ENCODE results near the gene SRGN. TPM values are rescaled to one million over a fixed set of nuclear protein-coding genes. Genes with fewer than 3 reads are reported as not detected.

The SRGN gene
- total and polyA plus RNA-seq, 2 donors (not counting 1 experiment from before 2014, with no cell fraction given): 83.9 to 363 TPM

DNA sequence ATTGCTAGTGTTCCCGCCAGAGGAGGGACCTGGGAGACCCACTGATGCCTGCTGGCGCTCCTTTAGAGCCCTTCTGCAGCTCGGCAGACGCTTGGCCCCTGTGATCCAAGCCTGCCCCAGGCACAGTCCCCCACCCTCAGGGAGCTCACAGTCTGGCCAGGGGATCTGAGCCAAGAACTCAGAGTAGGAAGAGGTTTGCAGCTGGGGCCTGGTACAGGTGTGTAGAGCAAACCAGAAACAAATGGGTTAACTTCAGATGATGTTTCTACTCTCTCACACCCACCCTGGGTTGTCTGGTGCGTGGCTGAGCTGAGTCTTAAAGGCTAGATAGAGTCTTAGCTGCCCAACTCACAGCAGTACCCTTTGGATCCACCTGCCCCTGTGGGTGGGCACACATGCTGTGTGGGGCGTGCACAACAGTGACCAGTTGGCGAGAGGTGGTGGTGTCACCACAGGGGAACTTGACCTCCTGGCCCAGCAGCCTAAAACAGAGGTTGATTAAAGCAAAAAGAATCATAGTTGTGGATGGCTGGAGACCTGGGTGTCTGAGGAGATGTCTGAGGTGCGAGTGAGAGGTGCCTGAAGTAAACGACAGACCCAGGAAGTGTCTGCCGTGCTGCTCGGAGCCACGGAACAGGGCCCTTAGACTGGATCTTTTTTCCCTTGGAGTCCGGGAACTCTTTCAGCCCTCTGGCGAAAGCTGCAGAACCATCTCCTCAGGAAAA, 31.2 kb upstream of the SRGN start:
- Histone ChIP-seq H3K4me1 (ENCODE audit: control insufficient read depth, extremely low read depth, insufficient read depth, low read length) (peaks cover 16% of the 10 kb centered on the region), H3K4me2 (ENCODE audit: extremely low read depth, insufficient read depth, low read length) (no peak overlapping the region), H3K9ac (ENCODE audit: insufficient read depth, low read length) (peak overlapping the region; percentile 7), H3K4me3 (replicated peaks in 1 of 4; ENCODE audit: control extremely low read depth in 1 of 4, insufficient read depth in 1 of 4, low read depth in 3 of 4, low read length in 4 of 4) (no peak overlapping the region), H4K20me1 (ENCODE audit: control insufficient read depth, extremely low read depth, insufficient read depth, low read length) (no peaks in the 10 kb centered on the region), H3K27ac (ENCODE audit: insufficient read depth, low read length) (no peak overlapping the region), H3K79me2 (ENCODE audit: control insufficient read depth, insufficient read depth, low read length) (no peaks in the 10 kb centered on the region), H2AFZ (ENCODE audit: low read length) (no peak overlapping the region), H3K27me3 (ENCODE audit: control insufficient read depth, insufficient read depth, low read length) (no peaks in the 10 kb centered on the region), H3K9me3 (ENCODE audit: control insufficient read depth, insufficient read depth, low read depth, low read length) (no peaks in the 10 kb centered on the region), H3K36me3 (ENCODE audit: control insufficient read depth, insufficient read depth, low read length) (no peaks in the 10 kb centered on the region)
- DNase-seq (ENCODE audit: low read depth in 2 of 2): no peak
- TF ChIP-seq, protein P1, sequence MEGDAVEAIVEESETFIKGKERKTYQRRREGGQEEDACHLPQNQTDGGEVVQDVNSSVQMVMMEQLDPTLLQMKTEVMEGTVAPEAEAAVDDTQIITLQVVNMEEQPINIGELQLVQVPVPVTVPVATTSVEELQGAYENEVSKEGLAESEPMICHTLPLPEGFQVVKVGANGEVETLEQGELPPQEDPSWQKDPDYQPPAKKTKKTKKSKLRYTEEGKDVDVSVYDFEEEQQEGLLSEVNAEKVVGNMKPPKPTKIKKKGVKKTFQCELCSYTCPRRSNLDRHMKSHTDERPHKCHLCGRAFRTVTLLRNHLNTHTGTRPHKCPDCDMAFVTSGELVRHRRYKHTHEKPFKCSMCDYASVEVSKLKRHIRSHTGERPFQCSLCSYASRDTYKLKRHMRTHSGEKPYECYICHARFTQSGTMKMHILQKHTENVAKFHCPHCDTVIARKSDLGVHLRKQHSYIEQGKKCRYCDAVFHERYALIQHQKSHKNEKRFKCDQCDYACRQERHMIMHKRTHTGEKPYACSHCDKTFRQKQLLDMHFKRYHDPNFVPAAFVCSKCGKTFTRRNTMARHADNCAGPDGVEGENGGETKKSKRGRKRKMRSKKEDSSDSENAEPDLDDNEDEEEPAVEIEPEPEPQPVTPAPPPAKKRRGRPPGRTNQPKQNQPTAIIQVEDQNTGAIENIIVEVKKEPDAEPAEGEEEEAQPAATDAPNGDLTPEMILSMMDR (conservative IDR thresholded peaks at IDR 0.05 in 1 of 2, IDR thresholded peaks at IDR 0.05 in 1 of 2; ENCODE audit: low read depth in 1 of 2, low read length in 2 of 2): no peak
- TF ChIP-seq EZH2 (IDR thresholded peaks at IDR 0.05; ENCODE audit: low read length, missing control alignments): no peak

- no peaks in the 10 kb centered on the region for H3K27me3 ChIP-seq (ENCODE audit: control insufficient read depth, insufficient read depth, low read length)
- H3K36me3 ChIP-seq (ENCODE audit: control insufficient read depth, insufficient read depth, low read length): no peaks in the 10 kb centered on the region
- TF ChIP-seq, protein P1 (conservative IDR thresholded peaks at IDR 0.05 in 1 of 2, IDR thresholded peaks at IDR 0.05 in 1 of 2; ENCODE audit: low read depth in 1 of 2, low read length in 2 of 2): no peak
- no peak for TF ChIP-seq EZH2 (IDR thresholded peaks at IDR 0.05; ENCODE audit: low read length, missing control alignments)
- no peaks in the 10 kb centered on the region for H3K79me2 ChIP-seq (ENCODE audit: control insufficient read depth, insufficient read depth, low read length)
- H3K9ac ChIP-seq (ENCODE audit: insufficient read depth, low read length): no peak overlapping the region
- no peak overlapping the region for H3K4me3 ChIP-seq (replicated peaks in 1 of 4; ENCODE audit: control extremely low read depth in 1 of 4, insufficient read depth in 1 of 4, low read depth in 3 of 4, low read length in 4 of 4)
- H3K27ac ChIP-seq (ENCODE audit: insufficient read depth, low read length): peak overlapping the region; percentile 51
- H3K4me2 ChIP-seq (ENCODE audit: extremely low read depth, insufficient read depth, low read length): no peak overlapping the region
- H2AFZ ChIP-seq (ENCODE audit: low read length): peak overlapping the region; percentile 50
- peaks cover 23% of the 10 kb centered on the region for H3K4me1 ChIP-seq (ENCODE audit: control insufficient read depth, extremely low read depth, insufficient read depth, low read length)
- no peak for DNase-seq (ENCODE audit: low read depth in 2 of 2)
- no peaks in the 10 kb centered on the region for H4K20me1 ChIP-seq (ENCODE audit: control insufficient read depth, extremely low read depth, insufficient read depth, low read length)
- no peaks in the 10 kb centered on the region for H3K9me3 ChIP-seq (ENCODE audit: control insufficient read depth, insufficient read depth, low read depth, low read length)
Measured at GRCh38 chr10:69057261-69057950, 30.5 kb upstream of the SRGN start.

GRCh38 chr10:69057951-69058297, 30.0 kb upstream of the SRGN start:
- peak in 1 of 2 donors; percentile 73 for DNase-seq (ENCODE audit: low read depth in 2 of 2)
- Histone ChIP-seq H4K20me1 (ENCODE audit: control insufficient read depth, extremely low read depth, insufficient read depth, low read length) (no peaks in the 10 kb centered on the region), H2AFZ (ENCODE audit: low read length) (peak overlapping the region; percentile 50), H3K79me2 (ENCODE audit: control insufficient read depth, insufficient read depth, low read length) (no peaks in the 10 kb centered on the region), H3K27me3 (ENCODE audit: control insufficient read depth, insufficient read depth, low read length) (no peaks in the 10 kb centered on the region), H3K4me2 (ENCODE audit: extremely low read depth, insufficient read depth, low read length) (no peak overlapping the region), H3K9ac (ENCODE audit: insufficient read depth, low read length) (no peak overlapping the region), H3K36me3 (ENCODE audit: control insufficient read depth, insufficient read depth, low read length) (no peaks in the 10 kb centered on the region), H3K9me3 (ENCODE audit: control insufficient read depth, insufficient read depth, low read depth, low read length) (no peaks in the 10 kb centered on the region), H3K4me3 (replicated peaks in 1 of 4; ENCODE audit: control extremely low read depth in 1 of 4, insufficient read depth in 1 of 4, low read depth in 3 of 4, low read length in 4 of 4) (no peak overlapping the region), H3K4me1 (ENCODE audit: control insufficient read depth, extremely low read depth, insufficient read depth, low read length) (peaks cover 26% of the 10 kb centered on the region), H3K27ac (ENCODE audit: insufficient read depth, low read length) (peak overlapping the region; percentile 51)
- TF ChIP-seq, protein P1 (conservative IDR thresholded peaks at IDR 0.05 in 1 of 2, IDR thresholded peaks at IDR 0.05 in 1 of 2; ENCODE audit: low read depth in 1 of 2, low read length in 2 of 2): no peak
